ENCODE data around the gene CEBPE.

DNA sequence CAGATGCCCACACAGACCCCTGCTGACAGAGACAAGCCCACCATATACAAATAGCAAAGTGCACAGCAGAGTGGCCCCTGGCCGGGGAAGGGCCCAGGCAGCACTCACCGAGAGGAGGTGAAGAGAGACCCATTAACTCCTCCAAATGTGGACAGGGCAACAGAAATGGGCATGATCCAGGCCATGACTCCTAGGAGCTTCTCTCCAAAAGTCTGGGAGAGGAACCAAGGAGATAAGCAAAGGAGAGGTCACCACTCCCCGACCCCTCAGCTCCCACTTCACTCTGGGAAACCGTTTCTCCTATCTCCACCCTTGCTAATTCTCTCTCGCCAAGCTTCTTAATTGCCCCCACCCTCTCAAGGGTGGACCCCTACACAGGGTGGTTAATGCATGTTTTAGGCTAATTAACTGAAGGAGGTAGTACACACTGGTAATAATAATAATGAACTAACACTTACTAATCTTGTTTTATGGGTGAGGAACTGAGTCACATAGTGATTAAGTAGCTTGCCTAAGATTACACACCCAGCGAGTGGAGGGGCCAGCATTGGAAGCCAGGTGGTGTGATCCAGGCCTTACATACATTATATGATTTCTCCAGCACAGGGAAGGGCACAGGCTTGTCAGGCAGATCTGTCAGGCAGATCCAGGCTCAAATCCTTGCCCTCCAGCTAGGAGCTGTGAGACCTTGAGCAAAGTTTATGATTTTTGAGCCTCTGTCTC lies 18.9 kb upstream of the CEBPE start:
- TF ChIP-seq, protein P1, sequence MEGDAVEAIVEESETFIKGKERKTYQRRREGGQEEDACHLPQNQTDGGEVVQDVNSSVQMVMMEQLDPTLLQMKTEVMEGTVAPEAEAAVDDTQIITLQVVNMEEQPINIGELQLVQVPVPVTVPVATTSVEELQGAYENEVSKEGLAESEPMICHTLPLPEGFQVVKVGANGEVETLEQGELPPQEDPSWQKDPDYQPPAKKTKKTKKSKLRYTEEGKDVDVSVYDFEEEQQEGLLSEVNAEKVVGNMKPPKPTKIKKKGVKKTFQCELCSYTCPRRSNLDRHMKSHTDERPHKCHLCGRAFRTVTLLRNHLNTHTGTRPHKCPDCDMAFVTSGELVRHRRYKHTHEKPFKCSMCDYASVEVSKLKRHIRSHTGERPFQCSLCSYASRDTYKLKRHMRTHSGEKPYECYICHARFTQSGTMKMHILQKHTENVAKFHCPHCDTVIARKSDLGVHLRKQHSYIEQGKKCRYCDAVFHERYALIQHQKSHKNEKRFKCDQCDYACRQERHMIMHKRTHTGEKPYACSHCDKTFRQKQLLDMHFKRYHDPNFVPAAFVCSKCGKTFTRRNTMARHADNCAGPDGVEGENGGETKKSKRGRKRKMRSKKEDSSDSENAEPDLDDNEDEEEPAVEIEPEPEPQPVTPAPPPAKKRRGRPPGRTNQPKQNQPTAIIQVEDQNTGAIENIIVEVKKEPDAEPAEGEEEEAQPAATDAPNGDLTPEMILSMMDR (IDR thresholded peaks at IDR 0.05): no peak
- no peak for TF ChIP-seq POLR2A (IDR thresholded peaks at IDR 0.05)

All from right lobe of liver (tissue), 4 donors.